ENCODE measurements around the gene COLGALT1. TPM values are rescaled to one million over a fixed set of nuclear protein-coding genes. Genes with fewer than 3 reads are reported as not detected.

Gene COLGALT1
- total and polyA plus RNA-seq, 9 of the 15 experiments (the other 6 are each of a cell fraction or from before 2014, with no cell fraction given): 4.9 to 119 (median 82.6) TPM

DNA sequence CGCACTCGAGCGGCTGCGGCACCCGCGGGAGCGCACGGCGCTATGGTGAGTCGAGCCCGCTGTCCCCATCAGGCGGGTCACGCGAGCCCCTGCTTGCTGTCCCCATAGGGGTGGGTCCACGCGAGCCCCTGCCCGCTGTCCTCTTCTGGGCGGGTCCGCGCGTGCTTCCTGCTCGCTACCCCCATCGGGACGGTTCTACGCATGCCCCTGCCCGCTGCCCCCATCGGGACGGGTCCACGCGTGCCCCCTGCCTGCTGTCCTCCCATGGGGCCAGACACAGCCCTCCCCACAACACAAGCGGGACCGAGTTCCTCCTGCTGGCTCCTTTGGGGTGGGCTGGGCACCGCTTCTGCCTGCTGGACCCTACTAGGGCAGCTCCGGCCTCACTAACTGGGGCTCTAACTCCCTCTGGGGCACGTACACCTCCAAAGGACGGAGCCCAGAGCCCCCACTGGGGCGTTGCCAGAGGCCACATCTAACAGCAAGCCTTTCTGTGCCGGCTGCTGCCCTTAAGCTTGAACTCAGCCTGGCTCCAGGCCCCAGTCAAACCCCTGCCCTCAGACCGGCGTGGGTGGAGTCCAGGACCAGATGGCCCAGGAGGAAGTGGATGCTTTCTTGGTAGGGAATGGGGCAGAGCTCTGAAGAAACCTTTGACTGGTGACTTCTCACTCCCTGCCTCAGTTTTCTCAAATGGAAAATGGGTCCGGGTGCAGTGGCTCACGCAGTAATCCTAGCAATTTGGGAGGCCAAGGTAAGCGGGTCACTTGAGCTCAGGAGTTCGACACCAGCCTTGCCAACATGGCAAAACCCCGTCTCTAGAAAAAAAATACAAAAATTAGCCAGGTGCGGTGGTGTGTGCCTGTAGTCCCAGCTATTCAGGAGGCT is 722 bp downstream of the COLGALT1 start (continued):
- TF ChIP-seq, protein P1, sequence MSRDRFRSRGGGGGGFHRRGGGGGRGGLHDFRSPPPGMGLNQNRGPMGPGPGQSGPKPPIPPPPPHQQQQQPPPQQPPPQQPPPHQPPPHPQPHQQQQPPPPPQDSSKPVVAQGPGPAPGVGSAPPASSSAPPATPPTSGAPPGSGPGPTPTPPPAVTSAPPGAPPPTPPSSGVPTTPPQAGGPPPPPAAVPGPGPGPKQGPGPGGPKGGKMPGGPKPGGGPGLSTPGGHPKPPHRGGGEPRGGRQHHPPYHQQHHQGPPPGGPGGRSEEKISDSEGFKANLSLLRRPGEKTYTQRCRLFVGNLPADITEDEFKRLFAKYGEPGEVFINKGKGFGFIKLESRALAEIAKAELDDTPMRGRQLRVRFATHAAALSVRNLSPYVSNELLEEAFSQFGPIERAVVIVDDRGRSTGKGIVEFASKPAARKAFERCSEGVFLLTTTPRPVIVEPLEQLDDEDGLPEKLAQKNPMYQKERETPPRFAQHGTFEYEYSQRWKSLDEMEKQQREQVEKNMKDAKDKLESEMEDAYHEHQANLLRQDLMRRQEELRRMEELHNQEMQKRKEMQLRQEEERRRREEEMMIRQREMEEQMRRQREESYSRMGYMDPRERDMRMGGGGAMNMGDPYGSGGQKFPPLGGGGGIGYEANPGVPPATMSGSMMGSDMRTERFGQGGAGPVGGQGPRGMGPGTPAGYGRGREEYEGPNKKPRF (IDR thresholded peaks at IDR 0.05; ENCODE audit: low read depth, low read length): no peak
- TF ChIP-seq ADNP (tag; IDR thresholded peaks at IDR 0.05) (no peak), THAP7 (CRISPR knock-in tag; IDR thresholded peaks at IDR 0.05) (no peak), KLF13 (tag; IDR thresholded peaks at IDR 0.05; ENCODE audit: borderline replicate concordance, low read depth) (0 out of 2 replicates have a peak, but pooled peaks have one; percentile 11), SREBF1 (IDR thresholded peaks at IDR 0.05; ENCODE audit: borderline replicate concordance, low read depth, low read length) (no peak), ZNF133 (CRISPR knock-in tag; IDR thresholded peaks at IDR 0.05) (no peak), NCOA4 (IDR thresholded peaks at IDR 0.05; ENCODE audit: partially characterized antibody) (no peak), IRF1 (CRISPR knock-in tag; IDR thresholded peaks at IDR 0.05; ENCODE audit: borderline replicate concordance) (no peak), ZSCAN32 (CRISPR knock-in tag; IDR thresholded peaks at IDR 0.05) (no peak), ZNF707 (CRISPR knock-in tag; conservative IDR thresholded peaks at IDR 0.05) (no peak), KDM1A (IDR thresholded peaks at IDR 0.05) (no peak), GABPA (tag; conservative IDR thresholded peaks at IDR 0.05; ENCODE audit: low read depth) (no peak), SMAD3 (CRISPR knock-in tag; conservative IDR thresholded peaks at IDR 0.05) (no peak), PRMT5 (CRISPR knock-in tag; IDR thresholded peaks at IDR 0.05) (no peak), KLF1 (tag; IDR thresholded peaks at IDR 0.05) (no peak), U2AF1 (optimal IDR thresholded peaks at IDR 0.05; ENCODE audit: low read depth, low read length) (peak; percentile 65), SP2 (IDR thresholded peaks at IDR 0.05; ENCODE audit: extremely low read depth, low read depth, low read length, poor library complexity, severe bottlenecking) (no peak), XRCC3 (IDR thresholded peaks at IDR 0.05) (no peak), CBFA2T3 (IDR thresholded peaks at IDR 0.05) (no peak)
- TF ChIP-seq, protein P2, sequence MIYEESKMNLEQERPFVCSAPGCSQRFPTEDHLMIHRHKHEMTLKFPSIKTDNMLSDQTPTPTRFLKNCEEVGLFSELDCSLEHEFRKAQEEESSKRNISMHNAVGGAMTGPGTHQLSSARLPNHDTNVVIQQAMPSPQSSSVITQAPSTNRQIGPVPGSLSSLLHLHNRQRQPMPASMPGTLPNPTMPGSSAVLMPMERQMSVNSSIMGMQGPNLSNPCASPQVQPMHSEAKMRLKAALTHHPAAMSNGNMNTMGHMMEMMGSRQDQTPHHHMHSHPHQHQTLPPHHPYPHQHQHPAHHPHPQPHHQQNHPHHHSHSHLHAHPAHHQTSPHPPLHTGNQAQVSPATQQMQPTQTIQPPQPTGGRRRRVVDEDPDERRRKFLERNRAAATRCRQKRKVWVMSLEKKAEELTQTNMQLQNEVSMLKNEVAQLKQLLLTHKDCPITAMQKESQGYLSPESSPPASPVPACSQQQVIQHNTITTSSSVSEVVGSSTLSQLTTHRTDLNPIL (CRISPR knock-in tag; IDR thresholded peaks at IDR 0.05): no peak
- TF ChIP-seq, protein P3, sequence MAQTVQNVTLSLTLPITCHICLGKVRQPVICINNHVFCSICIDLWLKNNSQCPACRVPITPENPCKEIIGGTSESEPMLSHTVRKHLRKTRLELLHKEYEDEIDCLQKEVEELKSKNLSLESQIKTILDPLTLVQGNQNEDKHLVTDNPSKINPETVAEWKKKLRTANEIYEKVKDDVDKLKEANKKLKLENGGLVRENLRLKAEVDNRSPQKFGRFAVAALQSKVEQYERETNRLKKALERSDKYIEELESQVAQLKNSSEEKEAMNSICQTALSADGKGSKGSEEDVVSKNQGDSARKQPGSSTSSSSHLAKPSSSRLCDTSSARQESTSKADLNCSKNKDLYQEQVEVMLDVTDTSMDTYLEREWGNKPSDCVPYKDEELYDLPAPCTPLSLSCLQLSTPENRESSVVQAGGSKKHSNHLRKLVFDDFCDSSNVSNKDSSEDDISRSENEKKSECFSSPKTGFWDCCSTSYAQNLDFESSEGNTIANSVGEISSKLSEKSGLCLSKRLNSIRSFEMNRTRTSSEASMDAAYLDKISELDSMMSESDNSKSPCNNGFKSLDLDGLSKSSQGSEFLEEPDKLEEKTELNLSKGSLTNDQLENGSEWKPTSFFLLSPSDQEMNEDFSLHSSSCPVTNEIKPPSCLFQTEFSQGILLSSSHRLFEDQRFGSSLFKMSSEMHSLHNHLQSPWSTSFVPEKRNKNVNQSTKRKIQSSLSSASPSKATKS (CRISPR knock-in tag; IDR thresholded peaks at IDR 0.05): no peak

Data from K562 (cell line).